ENCODE measurements around the gene TUBGCP3.

The TUBGCP3 gene

DNA sequence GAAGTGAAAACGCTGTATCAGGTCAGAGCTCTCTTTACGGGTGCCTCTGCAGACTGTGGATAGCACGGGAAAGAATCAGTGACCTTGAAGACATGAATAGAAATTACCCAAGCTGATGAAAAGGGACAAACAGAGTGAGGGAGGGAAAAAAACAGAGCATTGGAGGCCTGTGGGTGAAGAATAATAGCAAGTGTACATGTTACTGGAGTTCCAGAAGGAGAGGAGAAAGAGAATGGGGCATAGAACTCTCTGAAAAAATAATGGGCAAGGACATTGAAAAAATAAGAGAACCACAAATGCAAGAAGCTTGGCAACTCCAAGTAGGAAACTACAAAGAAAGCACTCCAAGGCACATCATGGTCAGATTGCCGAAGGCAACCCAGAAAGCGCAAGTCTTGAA, 125.5 kb downstream of the TUBGCP3 start:
- H3K4me3 ChIP-seq (ENCODE audit: low read depth, low read length), result no peak overlapping the region
- TF ChIP-seq, protein P1, sequence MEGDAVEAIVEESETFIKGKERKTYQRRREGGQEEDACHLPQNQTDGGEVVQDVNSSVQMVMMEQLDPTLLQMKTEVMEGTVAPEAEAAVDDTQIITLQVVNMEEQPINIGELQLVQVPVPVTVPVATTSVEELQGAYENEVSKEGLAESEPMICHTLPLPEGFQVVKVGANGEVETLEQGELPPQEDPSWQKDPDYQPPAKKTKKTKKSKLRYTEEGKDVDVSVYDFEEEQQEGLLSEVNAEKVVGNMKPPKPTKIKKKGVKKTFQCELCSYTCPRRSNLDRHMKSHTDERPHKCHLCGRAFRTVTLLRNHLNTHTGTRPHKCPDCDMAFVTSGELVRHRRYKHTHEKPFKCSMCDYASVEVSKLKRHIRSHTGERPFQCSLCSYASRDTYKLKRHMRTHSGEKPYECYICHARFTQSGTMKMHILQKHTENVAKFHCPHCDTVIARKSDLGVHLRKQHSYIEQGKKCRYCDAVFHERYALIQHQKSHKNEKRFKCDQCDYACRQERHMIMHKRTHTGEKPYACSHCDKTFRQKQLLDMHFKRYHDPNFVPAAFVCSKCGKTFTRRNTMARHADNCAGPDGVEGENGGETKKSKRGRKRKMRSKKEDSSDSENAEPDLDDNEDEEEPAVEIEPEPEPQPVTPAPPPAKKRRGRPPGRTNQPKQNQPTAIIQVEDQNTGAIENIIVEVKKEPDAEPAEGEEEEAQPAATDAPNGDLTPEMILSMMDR (conservative IDR thresholded peaks at IDR 0.05; ENCODE audit: low read depth, low read length), result no peak
- no peak for DNase-seq (ENCODE audit: low read depth)

DNA sequence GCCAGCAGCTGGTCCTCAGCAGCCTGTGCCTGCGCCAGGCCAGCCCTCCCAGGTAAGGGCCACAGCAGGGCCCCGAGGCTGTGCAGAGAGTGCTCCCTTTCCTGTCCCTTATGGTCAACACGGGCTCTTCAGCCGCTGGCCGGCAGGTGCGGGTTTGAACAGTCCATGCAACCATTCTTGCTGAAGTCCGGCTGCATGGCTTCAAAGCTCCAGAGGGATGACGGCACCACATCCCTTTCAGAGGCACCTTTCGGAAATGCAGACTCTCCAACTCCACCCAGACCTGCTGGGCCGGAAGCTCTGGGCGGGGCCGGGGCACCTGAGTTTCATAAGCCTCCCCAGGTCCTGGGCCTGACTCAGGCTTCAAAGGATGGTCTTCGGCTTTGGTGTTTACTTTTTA, 130.5 kb downstream of the TUBGCP3 start:
- no peak overlapping the region for H3K4me3 ChIP-seq (ENCODE audit: low read depth, low read length)
- TF ChIP-seq, protein P1 (conservative IDR thresholded peaks at IDR 0.05; ENCODE audit: low read depth, low read length), result no peak
- no peak for DNase-seq (ENCODE audit: low read depth)

DNA sequence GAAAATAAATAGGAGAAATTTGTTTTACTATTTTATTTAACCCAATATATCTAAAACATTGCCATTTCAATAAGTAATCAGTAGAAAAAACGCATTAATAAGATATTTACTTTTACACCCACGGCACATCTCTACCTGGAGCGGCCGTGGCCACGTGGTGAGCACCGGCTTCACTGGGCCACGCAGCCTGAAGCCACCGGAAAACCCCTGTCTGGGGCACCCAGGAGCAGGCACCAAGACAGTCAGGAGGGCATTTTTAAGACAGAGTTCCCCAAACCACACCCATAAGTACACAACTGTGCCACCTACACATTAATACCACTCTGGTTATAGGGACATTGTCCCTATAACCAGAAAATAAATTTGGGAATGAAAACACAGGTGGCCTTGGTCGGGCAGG, 130.9 kb downstream of the TUBGCP3 start:
- no peak for DNase-seq (ENCODE audit: low read depth)
- TF ChIP-seq, protein P1 (conservative IDR thresholded peaks at IDR 0.05; ENCODE audit: low read depth, low read length), result no peak
- no peak overlapping the region for H3K4me3 ChIP-seq (ENCODE audit: low read depth, low read length)

DNA sequence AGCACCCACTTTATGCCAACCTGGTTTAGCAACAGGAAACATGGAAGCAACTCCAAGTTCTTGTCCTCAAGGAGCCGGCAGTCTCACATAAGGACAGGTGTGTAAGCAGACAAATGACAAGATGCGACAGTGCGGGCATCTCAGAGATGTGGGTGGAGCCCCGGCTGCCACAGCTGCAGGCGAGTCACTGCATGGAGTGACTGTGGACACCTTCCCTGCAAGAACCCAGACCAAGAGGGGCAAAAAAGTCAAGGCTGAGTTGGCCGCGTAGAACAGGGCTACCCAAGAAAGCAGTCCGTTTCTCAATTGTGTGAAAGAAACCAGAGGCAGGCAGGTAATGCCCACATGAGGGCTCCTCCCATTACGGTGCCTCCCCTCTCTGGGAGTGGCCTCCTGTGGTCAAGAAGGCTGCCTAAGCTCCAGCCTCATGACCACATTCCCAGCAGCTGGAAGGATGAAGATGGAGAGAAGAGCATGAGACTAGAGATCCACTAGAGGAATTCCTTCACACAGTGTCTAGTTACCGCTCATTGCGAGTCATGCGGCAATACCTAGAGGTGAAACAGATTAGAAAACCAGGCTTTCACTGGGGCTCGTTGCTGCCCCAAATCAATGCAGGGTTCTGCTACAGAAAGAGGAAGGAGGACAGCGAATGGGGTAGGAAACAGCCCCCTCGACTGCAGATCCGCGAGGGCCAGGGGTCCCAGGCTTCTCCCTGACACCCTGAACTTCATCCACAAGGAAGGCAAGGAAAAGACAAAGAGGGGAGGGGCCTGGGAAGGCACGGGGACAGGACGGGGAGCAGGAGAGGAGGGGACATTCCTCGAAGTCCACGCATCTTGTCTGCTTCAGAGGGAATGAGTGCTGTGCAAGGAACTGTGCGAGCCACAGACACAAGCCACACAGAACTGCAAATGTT, 131.6 kb downstream of the TUBGCP3 start:
- TF ChIP-seq, protein P1 (conservative IDR thresholded peaks at IDR 0.05; ENCODE audit: low read depth, low read length), result no peak
- DNase-seq (ENCODE audit: low read depth), result no peak
- H3K4me3 ChIP-seq (ENCODE audit: low read depth, low read length), result no peak overlapping the region

DNA sequence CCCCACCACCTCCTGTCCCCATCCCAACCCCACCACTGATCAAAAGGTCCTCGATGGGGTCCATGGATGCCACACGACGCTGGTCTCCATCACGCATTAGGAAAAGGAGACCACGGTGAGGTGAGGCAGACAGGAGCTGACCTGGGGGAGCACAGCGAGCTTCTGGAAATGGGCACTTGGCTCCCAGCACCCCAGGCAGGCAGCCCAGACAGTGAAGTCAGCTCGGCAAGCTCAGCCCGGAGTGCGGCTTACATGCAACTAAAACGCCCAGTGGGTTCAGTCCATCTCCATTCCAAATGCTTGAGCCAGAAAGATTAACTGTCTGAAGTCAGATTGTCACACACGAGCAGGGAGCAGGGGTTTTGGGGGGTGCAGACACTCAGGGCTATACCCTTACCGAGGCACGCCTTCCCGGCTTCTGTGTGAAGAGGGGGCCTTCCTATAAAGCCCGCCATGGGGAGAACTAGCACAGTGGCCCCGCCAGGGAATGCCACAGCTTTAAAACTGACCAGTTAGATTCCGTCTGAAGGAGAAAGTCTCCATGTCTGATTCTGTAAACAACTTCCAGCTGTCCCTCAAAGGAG, 132.4 kb downstream of the TUBGCP3 start:
- TF ChIP-seq, protein P1 (conservative IDR thresholded peaks at IDR 0.05; ENCODE audit: low read depth, low read length), result no peak
- H3K4me3 ChIP-seq (ENCODE audit: low read depth, low read length), result no peak overlapping the region
- no peak for DNase-seq (ENCODE audit: low read depth)

DNA sequence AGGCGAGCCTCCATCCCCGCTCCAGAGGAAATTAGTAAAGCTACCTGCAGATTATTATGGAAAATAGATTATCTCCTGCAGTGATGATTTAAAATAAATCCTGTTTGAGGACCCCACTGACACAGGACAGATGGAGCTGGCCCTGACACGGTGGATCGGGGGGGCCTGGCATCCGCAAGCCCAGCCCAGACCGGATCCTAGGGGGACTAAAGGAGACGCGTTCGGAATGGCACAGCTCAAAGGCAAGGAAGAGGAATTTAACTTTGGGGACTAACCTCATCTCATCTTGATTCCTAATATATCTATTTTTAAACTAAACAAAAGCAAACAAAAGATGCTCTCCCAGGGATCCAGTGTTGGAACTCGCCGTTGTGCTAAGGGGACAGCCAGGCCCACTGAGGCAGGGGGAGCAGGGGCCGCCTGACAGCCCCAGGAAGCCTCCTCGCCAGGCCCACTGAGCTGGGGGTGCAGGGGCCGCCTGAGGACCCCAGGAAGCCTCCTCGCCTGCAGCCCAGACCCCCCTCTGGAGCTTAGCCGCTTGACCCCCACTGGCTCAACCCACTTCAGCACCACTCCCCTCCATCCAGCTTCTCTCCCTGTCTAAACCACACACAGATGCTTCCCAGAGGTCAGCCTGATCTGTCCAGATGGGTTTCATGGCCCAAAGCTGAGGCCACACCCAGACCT, 133.2 kb downstream of the TUBGCP3 start:
- H3K4me3 ChIP-seq (ENCODE audit: low read depth, low read length), result no peak overlapping the region
- no peak for DNase-seq (ENCODE audit: low read depth)
- TF ChIP-seq, protein P1 (conservative IDR thresholded peaks at IDR 0.05; ENCODE audit: low read depth, low read length), result no peak
